Type B pancreatic cell (in vitro differentiated cells): ENCODE measurements around the gene XPO1. TPM values are rescaled to one million over a fixed set of nuclear protein-coding genes. Genes with fewer than 3 reads are reported as not detected.
"Not testable (repeated sequence)": the region's sequence is repeated elsewhere in the genome, so short reads cannot be mapped to it uniquely, and the experiment has no call there.

Experiments used
- DNase-seq: peaks from one replicate; pipeline ENCODE4 v3.0.0; 2021; ENCODE audit warnings: mixed read lengths; ENCODE audit not compliant: unreplicated experiment; ENCODE audit errors: extremely low spot score
- H3K27ac Mint-ChIP-seq: 2 replicates; pipeline ENCODE4 v1.8.0; 2021; ENCODE audit warnings: mild to moderate bottlenecking, mixed read lengths
- H3K27me3 Mint-ChIP-seq: 2 replicates; pipeline ENCODE4 v1.8.0; 2021; ENCODE audit warnings: mixed read lengths
- H3K36me3 Mint-ChIP-seq: 2 replicates; pipeline ENCODE4 v1.8.0; 2021; ENCODE audit warnings: mixed read lengths
- H3K4me1 Mint-ChIP-seq: one replicate; pipeline ENCODE4 v1.8.0; 2021; ENCODE audit warnings: mixed read lengths; ENCODE audit not compliant: unreplicated experiment
- H3K4me3 Mint-ChIP-seq: 2 replicates; pipeline ENCODE4 v1.8.0; 2021; ENCODE audit warnings: mild to moderate bottlenecking, mixed read lengths
- H3K9me3 Mint-ChIP-seq: 2 replicates; pipeline ENCODE4 v1.8.0; 2021; ENCODE audit warnings: mixed read lengths
- CTCF ChIP-seq: fragments of 200-600 bp; sonication (generic); conservative IDR thresholded peaks from 2 replicates; pipeline ENCODE4 v1.5.0; 2021; ENCODE audit warnings: antibody characterized with exemption, mild to moderate bottlenecking
- total RNA-seq: library from RNA; stranded (reverse); gene quantifications from 2 replicates; pipeline ENCODE4 v1.2.1, GENCODE V29; 2021; ENCODE audit warnings: low replicate concordance

The XPO1 gene
- total RNA-seq, 1 donor from 2014 or later: 227 TPM

DNA sequence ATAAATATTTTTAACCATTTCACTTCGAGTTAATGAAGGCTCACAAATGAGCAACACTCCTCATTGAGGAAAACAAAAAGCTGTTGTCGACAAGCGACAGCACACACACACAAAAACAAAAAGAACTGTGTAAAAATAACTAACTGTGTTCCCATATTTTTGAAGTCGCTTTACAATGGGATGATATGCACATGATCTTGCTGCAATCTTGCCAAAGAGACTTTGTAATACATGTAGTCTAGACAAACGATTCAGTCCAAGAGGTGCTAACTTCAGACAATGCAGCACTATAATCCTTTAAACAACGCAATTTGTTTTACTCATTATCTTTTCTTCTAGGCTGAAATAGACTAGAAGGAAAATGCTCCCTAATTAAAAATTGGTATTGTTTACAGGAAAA lies 60.1 kb downstream of the XPO1 start:
- Mint-ChIP-seq H3K36me3 (peaks cover 18% of the 10 kb centered on the region), H3K4me1 (no peaks in the 10 kb centered on the region), H3K27ac (no peak overlapping the region), H3K9me3 (no peaks in the 10 kb centered on the region), H3K4me3 (no peak overlapping the region), H3K27me3 (no peaks in the 10 kb centered on the region)
- DNase-seq: no peak
- TF ChIP-seq CTCF: no peak

GRCh38 chr2:61476929-61477589 lies 61.1 kb downstream of the XPO1 start:
- peak overlapping the region; percentile 23 for H3K27ac Mint-ChIP-seq
- H3K4me3 Mint-ChIP-seq, H3K9me3 Mint-ChIP-seq, H3K27me3 Mint-ChIP-seq, DNase-seq, H3K4me1 Mint-ChIP-seq: not testable (repeated sequence)
- H3K36me3 Mint-ChIP-seq: peaks cover 17% of the 10 kb centered on the region

DNA sequence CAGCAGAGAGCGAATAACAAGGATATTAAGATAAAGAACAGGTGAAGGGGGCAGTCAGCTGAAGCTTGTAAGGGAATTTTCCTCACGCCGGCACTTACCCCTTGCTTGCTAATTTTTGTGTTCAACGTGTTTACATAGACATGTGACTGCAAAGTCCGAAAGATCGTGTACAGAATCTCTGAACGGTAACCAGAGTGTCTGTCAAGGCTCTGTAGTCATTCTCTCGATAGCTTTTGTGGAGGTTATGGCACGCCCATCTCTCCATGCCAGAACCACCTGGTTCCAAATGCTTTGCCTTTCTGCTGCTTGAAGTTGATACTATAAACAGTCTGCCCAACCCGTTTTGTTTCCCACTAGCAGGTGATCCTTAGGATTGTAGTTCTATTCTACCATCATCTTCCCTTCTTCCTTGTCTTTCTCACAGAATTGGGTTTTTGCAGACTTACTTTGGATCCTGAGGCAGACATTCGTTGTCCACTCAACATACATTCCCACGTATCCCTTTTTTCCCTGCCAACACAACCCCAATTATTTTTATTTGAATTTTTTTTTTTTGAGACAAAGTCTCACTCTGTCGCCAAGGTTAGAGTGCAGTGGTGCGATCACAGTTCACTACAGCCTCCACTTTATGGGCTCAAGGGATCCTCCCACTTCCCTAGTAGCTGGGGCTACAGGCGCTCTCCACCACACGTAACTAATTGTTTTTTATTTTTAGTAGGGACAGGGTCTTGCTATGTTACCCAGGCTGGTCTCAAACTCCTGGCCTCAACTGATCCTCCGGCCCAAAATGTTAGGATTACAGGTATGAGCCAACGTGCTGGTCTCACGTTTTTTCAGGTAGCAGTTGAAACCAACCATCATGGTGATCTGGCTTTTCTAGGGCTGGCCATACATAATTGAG lies 66.0 kb downstream of the XPO1 start:
- H3K4me3 Mint-ChIP-seq: peak overlapping the region; percentile 100
- peak overlapping the region; percentile 99 for H3K27ac Mint-ChIP-seq
- TF ChIP-seq CTCF: no peak
- H3K9me3 Mint-ChIP-seq: no peaks in the 10 kb centered on the region
- H3K4me1 Mint-ChIP-seq: peaks cover 15% of the 10 kb centered on the region
- no peak for DNase-seq
- no peaks in the 10 kb centered on the region for H3K27me3 Mint-ChIP-seq
- peaks cover 12% of the 10 kb centered on the region for H3K36me3 Mint-ChIP-seq

GRCh38 chr2:61470965-61471904 lies 66.9 kb downstream of the XPO1 start, which contains the start of gene USP34:
USP34 (minus strand) TSS chr2:61471087; CDS start chr2:61470692, 395 bp downstream.
- H3K27ac Mint-ChIP-seq: peak within 1 kb of the TSS; percentile 99
- peak; percentile 92 for DNase-seq
- no peaks in the 10 kb centered on the region for H3K27me3 Mint-ChIP-seq
- H3K9me3 Mint-ChIP-seq: no peaks in the 10 kb centered on the region
- peaks cover 15% of the 10 kb centered on the region for H3K4me1 Mint-ChIP-seq
- TF ChIP-seq CTCF: peak; percentile 30
- H3K4me3 Mint-ChIP-seq: peak within 1 kb of the TSS; percentile 100
- peaks cover 7% of the 10 kb centered on the region for H3K36me3 Mint-ChIP-seq

GRCh38 chr2:61470122-61470951 lies 67.8 kb downstream of the XPO1 start:
- Mint-ChIP-seq H3K9me3 (no peaks in the 10 kb centered on the region), H3K27ac (peak overlapping the region; percentile 95), H3K4me1 (peaks cover 15% of the 10 kb centered on the region), H3K36me3 (peaks cover 7% of the 10 kb centered on the region), H3K4me3 (peak overlapping the region; percentile 94), H3K27me3 (no peaks in the 10 kb centered on the region)
- peak; percentile 86 for DNase-seq
- TF ChIP-seq CTCF: no peak
